Fibroblast of skin of back (primary cell): ENCODE results near the gene SLC37A3.

ENCODE experiments used
- DNase-seq: peaks from one replicate; pipeline ENCODE4 v3.0.0-alpha.2; 2013

Gene SLC37A3

GRCh38 chr7:140310337-140311002, 87.9 kb downstream of the SLC37A3 start:
- DNase-seq: no peak

- DNase-seq: no peak
Observed at GRCh38 chr7:140308060-140308459, 90.3 kb downstream of the SLC37A3 start.

- peak; percentile 16 for DNase-seq
Observed at GRCh38 chr7:140304191-140304799, 94.0 kb downstream of the SLC37A3 start.

GRCh38 chr7:140300243-140301136, 97.8 kb downstream of the SLC37A3 start:
- DNase-seq: no peak

DNA sequence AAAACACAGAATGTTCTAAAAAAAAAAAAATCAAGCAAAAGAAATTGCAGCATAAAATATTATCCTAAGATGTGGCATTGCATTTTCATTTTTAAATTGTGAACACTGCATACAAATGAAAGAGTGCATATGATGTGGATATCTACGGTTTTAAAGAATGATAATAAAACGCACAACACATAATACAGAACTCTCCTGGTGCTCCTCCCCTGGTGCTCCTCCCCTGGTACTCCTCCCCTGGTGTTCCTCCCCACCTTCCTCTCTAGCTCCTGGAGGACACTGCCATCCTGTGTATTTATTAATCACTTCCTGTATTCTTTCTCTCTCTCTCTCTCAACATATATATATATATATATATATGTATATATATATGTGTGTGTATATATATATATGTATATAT, 100.1 kb downstream of the SLC37A3 start:
- no peak for DNase-seq

DNA sequence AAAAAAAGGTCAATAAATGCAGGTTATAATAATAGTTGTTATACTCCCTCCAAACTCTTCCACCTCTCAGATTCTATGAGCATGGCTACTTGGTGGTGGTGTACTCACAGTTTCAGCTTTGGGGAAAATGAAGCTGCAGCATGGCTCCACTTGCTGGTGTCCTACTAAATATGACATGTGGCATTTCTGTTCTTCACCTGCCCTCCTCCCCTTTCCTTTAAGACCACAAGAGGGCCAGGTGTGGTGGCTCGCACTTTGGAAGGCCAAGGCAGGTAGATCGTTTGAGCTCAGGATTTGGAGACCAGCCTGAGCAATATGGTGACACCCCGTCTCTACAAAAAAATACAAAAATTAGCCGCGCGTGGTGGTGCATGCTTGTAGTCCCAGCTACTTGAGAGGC, 101.1 kb downstream of the SLC37A3 start:
- no peak for DNase-seq

DNA sequence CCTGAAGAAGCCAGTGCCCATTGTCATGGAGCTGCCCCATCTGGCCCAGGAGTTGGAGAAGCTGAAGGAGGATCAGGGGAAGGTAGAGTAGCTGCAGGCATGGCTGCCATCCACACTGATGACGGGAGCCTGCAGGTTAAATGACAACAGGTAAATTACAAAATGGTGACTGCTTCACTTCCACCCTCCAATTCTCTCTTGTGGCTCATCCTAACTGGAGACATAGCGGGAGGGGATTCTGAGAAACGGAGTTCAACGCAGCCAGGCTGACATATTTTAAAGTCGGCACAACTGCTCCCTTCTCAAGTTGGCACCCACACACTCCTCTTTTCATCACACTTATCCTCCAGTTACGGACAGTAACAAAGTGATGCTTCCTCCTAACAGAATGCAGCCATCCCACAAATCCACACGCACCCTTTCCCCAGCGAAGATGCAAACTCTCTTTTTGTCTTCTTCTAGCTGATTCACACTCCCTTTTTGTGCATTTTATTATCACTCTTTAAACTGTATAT, 103.0 kb downstream of the SLC37A3 start:
- DNase-seq: no peak

DNA sequence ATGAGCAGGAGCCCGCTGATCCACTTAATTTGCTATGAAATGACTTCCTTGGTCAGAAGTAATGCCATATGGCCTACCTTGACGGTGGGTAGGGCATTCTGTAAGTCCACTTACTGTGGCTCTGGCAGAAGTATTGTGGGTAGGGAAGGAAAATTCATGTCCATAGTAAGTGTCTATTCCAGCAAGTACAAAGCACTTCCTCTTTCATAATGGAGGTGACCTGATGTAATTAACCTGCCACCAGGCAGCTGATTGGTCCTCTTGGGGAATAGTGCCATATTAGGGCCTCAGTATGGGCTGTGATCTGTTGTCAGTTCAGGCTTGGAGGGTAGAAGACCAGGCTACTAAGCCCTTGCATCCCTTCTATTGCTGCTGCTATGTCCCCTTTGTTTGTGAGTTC, 103.9 kb downstream of the SLC37A3 start:
- DNase-seq: no peak

DNA sequence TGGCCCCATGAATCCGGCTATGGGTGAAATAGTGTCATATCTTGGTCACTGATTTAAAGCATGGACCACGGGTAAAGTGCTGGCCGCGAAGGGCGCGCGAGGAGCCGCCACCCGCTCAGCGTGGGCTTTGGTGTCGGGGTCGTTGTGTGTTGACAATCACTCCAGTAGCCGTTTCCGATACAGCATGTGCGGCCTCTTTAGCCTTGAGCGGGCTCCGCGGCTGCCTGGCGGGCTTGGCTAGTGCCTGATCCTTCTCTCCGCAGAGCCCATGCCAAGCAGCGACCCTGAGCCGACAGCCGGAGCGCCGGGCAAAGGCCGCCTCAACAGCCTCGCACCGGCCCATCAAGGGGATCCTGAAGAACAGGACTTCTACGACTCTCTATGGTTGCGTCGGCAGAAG, 105.9 kb downstream of the SLC37A3 start:
- DNase-seq: no peak

DNA sequence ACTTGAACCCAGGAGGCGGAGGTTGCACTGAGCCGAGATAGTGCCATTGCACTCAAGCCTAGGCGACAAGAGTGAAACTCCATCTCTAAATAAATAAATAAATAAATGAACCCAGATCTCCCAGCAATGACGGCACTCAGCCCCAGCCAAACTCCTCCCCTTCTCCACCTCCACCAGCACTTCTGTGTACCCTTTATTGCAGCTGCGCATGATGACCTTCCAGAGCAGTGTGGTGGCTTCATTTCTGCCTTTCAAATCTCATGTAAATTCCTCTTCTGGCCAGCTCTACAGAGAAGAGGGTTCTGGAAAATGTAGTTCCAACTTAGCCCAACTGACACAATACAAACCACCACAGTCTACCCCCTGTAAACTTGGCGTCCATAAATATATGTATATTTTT, 108.5 kb downstream of the SLC37A3 start:
- DNase-seq: no peak

DNA sequence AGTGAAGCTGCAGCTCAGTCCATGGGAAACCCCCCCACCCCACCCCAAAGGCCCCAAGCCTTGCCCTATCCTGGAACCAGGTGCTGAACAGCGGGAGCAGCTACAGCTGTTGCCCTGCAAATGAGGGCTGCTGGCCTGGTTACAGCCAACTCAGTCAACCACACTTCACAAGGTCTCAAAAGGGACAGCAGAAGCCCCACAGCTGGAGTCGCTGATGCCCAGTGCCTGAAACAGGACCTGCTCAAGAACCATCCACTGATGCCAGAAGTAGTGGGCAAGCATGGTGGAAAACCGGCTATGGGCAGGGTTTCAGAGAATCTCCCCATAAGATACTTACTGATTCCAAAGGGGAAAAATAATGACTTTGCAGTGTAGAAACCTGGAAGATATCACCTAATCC, 110.3 kb downstream of the SLC37A3 start:
- DNase-seq: no peak

DNA sequence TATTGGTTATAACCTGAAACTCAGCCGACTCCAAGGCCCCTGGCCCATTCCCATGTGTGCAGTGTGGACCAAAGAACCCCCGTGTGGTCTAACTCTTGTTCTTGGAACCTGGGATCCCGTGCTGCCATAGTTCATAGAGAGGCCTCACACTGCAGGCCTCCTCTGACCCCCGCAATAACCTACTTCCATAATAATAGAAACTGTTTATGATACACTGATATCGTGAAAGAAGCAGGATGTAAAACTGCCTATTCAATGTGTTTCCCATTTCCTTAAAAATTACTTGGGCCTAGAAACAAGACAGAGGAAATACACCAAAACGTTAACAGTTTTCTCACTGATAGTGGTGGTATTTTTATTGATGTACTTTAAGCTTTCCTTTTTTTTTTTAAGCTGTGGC, 112.4 kb downstream of the SLC37A3 start:
- no peak for DNase-seq

- DNase-seq: no peak
Observed at GRCh38 chr7:140284062-140284461, 114.3 kb downstream of the SLC37A3 start.
